NCI-H1436 (cell line): ENCODE measurements around the gene ARHGEF10L.
"Not testable (repeated sequence)": the region's sequence is repeated elsewhere in the genome, so short reads cannot be mapped to it uniquely, and the experiment has no call there.

Experiments used
- DNase-seq: peaks from one replicate; lab custom pipeline; 2025; lab: John Stamatoyannopoulos, UW

The ARHGEF10L gene

GRCh38 chr1:17609529-17609928, 70.0 kb downstream of the ARHGEF10L start:
- DNase-seq, result no peak

DNA sequence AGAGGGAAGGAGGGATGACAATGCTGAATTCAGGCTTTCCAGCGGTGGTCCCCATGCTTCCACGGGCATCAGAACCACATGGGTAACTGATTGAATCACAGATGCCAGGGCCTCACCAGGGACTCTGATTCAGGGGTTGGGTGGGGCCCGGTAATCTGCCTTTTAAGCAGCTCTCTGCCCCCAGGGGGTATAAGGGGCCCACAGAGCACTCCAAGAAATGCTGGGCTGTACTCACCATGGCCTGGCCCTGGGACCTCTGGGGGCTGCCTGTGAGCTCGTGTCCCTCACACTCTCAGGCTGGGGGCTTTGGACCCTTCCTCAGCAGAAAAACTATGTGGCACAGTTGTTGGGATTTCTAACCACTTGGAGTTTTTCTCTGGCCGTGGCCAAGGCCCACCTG, 70.6 kb downstream of the ARHGEF10L start:
- no peak for DNase-seq

DNA sequence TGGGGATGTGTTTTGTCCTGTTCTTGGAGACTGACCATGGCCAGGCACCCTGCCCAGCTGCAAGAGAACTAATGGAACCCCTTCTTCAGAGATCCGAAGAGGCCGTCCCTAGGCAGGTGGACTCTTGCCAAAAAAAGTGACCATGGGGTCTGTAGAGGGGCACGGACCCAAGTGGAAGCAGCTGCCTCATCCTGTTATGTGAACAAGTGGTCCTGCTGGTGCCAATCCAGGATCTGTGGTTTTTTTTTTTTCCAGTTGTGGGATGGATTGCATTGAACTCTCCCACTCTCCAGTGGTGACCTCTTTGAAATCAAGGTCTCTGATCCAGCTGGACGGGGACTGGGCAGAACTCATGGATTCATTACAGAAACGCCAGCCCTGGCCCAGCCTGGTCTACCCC, 71.2 kb downstream of the ARHGEF10L start:
- no peak for DNase-seq

DNA sequence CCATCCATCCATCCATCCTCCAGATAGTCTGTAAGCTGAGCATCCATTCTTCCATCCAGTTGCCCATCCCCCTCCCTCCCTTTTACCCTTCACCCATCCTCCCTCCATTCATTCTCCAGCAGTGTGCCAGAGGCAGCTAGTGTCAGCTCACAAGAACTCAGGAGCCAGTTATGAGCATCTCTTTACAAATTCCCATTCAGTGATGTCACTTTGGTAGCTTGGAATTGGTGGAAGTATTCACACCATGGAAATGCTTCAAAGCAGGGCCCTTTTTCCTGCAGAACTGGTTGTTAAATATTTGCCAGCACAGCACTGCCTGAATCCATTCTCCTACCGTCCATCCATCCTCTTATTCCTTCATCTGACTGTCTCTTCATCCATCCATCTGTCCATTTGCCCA, 72.5 kb downstream of the ARHGEF10L start:
- DNase-seq, result no peak

GRCh38 chr1:17612831-17613230, 73.3 kb downstream of the ARHGEF10L start:
- no peak for DNase-seq

GRCh38 chr1:17614586-17614985, 75.1 kb downstream of the ARHGEF10L start:
- DNase-seq, result no peak

GRCh38 chr1:17615157-17615556, 75.7 kb downstream of the ARHGEF10L start:
- DNase-seq, result no peak

DNA sequence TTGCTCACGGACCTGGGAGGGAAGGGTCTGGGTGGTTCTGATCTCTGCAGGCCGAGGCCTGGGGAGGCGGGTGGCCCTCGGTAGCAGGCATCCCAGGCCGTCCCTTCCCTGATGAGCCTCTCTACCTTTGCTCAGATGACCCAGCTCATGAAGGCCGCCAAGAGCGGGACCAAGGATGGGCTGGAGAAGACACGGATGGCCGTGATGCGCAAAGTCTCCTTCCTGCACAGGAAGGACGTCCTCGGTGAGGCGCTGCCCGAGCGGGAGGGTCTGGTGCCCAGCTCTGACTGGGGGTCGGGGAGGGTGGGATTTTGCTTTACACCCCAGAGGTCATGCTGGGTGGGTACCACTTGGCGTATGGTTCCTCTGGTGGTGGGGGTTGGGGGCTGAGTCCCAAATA, 76.5 kb downstream of the ARHGEF10L start:
- DNase-seq, result no peak

DNA sequence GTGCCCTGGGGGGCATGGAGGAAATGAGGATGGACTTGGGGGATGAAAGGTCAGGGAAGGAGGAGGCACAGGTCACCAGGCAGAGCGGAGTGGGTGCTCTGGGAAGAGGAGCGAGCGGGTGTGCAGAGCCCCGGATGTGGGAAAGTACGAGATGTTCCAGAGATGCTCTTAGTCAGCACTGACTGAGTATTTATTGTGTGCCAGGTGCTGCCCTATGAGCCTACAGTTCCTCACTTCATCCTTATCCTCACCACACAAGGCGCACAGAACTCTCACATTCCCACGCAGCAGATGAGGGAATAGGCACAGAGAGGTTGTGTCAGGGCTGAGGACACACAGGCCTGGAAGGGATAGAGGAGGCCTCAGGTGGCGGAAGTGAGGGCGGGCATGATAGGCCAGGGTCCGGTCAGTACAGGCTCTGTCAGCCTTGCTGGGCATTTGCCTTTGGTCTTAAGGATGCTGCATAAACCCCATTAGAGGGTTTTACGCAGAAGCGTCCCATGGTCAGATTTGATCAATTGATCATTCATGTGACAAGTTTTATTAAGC, 77.3 kb downstream of the ARHGEF10L start:
- no peak for DNase-seq

- no peak for DNase-seq
These were observed 78.5 kb downstream of the ARHGEF10L start for GRCh38 chr1:17617787-17618557.

GRCh38 chr1:17618558-17619247, 79.2 kb downstream of the ARHGEF10L start:
- no peak for DNase-seq

DNA sequence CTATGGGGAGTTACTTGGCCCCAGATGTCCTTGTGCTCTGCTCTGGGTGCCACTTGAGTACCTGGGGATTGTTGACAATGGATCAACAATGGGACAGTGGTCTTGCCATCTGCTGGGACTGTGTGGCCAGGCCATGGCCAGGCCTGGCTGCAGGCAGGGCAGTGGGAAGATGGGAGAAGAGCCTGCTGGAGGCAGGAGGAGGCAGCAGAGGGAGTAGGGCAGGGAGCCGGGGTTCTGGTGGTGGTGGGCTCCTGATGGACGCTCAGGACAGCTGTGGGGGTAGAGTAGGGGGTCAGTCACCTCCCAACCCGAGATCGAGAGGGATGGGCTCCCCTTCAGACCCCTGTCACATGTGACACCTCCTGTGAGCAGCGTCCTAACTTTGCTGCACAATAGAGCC, 81.0 kb downstream of the ARHGEF10L start:
- no peak for DNase-seq

GRCh38 chr1:17621691-17622090, 82.2 kb downstream of the ARHGEF10L start:
- peak; percentile 12 for DNase-seq

DNA sequence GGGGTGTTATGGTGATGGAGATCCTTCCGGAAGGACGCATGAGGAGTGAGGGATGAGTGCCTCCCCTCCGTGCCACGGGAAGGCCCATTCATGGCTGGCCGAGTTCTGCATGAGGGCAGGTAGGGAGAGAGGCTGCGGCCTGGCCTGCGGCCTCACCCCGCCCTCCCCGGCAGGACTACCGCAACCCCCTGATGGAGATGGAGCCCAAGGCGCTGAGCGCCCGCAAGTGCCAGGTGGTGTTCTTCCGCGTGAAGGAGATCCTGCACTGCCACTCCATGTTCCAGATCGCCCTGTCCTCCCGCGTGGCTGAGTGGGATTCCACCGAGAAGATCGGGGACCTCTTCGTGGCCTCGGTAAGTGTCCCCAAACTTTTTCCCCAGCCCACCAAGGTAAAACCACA, 83.3 kb downstream of the ARHGEF10L start:
- no peak for DNase-seq

GRCh38 chr1:17624611-17625233, 85.2 kb downstream of the ARHGEF10L start:
- no peak for DNase-seq

DNA sequence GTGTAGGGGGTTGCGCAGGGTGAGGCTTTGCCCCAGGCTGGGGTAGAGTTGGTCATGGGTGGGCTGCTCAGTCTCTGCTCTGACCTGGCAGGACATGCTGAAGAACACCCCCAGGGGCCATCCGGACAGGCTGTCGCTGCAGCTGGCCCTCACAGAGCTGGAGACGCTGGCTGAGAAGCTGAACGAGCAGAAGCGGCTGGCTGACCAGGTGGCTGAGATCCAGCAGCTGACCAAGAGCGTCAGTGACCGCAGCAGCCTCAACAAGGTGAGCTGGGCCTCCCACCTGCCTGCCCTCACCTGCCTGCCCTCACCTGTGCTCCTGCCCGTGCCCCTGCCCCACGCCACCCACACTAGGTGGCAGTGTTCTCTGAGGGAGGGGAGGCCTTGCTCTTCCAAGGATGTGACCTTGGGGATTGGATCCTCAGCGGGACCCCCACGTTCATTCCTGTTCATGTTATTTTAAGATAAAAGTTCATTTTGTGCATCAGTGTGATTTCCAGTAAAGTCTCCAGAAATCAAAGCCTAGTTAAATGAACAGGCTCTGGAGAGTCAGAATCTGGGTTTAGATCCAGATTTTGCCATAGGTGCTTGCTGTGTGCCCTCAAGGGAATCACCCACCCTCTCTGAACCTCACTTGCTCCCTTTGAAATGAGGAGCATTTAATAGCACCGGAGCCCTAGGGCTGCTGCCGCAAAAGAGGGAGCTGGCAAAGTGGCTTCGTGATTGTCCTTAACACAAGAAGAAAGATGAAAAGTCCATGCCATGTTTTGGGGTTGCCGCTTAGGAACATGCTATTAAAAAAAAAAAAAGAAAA, 87.9 kb downstream of the ARHGEF10L start:
- DNase-seq, result peak; percentile 19

GRCh38 chr1:17629046-17629445, 89.5 kb downstream of the ARHGEF10L start:
- DNase-seq, result not testable (repeated sequence)

DNA sequence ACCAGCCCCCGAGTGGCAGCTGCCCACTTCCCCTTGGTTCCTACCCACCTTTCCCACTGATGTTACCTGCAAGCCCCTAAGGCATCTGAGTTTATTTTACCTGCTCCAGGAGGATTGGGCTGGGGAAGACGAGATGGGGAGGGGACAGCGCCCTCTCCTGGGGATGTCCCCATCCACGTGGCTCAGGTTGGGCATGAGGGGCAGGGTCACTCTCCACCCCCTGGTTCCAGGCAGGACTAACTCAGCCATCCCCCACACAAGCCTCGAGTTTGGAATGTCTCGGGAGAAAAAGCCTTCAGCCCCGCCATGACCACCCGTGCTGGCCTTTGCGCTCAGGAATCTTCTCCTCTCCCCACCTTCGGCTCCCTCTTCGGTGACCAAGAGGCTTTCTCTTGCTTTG, 90.0 kb downstream of the ARHGEF10L start:
- no peak for DNase-seq

GRCh38 chr1:17630048-17630830, 90.7 kb downstream of the ARHGEF10L start:
- no peak for DNase-seq

GRCh38 chr1:17630986-17631385, 91.5 kb downstream of the ARHGEF10L start:
- DNase-seq, result no peak

DNA sequence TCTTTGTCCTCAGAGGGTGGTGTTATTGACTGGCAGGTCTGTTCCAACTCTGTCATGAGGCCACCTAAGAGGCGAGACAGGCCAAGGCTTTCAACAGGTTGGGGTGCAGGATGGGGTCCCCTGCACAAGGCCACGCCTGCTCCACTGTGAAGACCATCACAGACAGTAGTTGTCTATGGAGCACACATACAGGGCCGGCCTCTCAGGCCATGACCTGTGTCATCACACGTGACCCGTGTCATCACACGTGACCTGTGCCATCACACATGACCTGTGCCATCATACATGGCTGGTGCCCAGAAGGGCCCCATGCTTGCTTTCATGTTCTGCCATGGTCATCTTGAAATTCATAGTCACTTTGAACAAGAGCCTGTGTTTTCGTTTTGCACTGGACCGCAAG, 91.9 kb downstream of the ARHGEF10L start:
- no peak for DNase-seq
